Suppressor macrophage treated with lipopolysaccharide for 1 hour (primary cell): Measurements from ENCODE around the gene BSCL2.
"Not testable (repeated sequence)": the region's sequence is repeated elsewhere in the genome, so short reads cannot be mapped to it uniquely, and the experiment has no call there.

ENCODE experiments used
- DNase-seq, 3 donors: peaks; one replicate each; pipeline ENCODE4 v3.0.0-alpha.2; 2020 to 2022

BSCL2 gene

GRCh38 chr11:62652161-62653006 lies 54.8 kb downstream of the BSCL2 start:
- peak in 2 of 3 donors; percentile 21 to 28 for DNase-seq

- not testable (repeated sequence) for DNase-seq
Measured at GRCh38 chr11:62650283-62650682, 56.9 kb downstream of the BSCL2 start.

- no peak for DNase-seq
Measured at GRCh38 chr11:62649486-62649885, 57.7 kb downstream of the BSCL2 start.

- no peak for DNase-seq
Measured at GRCh38 chr11:62648967-62649364, 58.3 kb downstream of the BSCL2 start.

- no peak for DNase-seq
Measured at GRCh38 chr11:62648185-62648966, 58.8 kb downstream of the BSCL2 start.

- DNase-seq, result no peak
Measured at GRCh38 chr11:62647609-62648005, 59.6 kb downstream of the BSCL2 start.

GRCh38 chr11:62646825-62647608 lies 60.2 kb downstream of the BSCL2 start:
- no peak for DNase-seq

GRCh38 chr11:62645946-62646824 lies 61.0 kb downstream of the BSCL2 start, which contains the start of gene GANAB:
Gene GANAB, minus strand, starts transcription at chr11:62646613. Its CDS starts 14 bp downstream, at chr11:62646599.
- peak; percentile 99 to 100 (median 100) for DNase-seq

- peak in 1 of 3 donors; percentile 18 for DNase-seq
Measured at GRCh38 chr11:62645671-62645945, 61.6 kb downstream of the BSCL2 start.

GRCh38 chr11:62644220-62644619 lies 63.0 kb downstream of the BSCL2 start:
- DNase-seq, result no peak
